WTC11 (cell line): ENCODE measurements around the gene NUB1.

ENCODE experiments used
- ATF1 ChIP-seq: sonication (generic); formaldehyde crosslinking; IDR thresholded peaks from 2 replicates; pipeline ENCODE4 v1.8.1; 2023; ENCODE audit warnings: mild to moderate bottlenecking, moderate library complexity, missing genetic modification reagents
- TEAD1 ChIP-seq: sonication (generic); formaldehyde crosslinking; IDR thresholded peaks from 2 replicates; pipeline ENCODE4 v1.8.0; 2022; ENCODE audit warnings: mild to moderate bottlenecking, missing genetic modification reagents
- TF ChIP-seq, protein P1 (sequence below): fragments of 200-600 bp; IDR thresholded peaks from 2 replicates; pipeline ENCODE4 v1.8.0; 2022; ENCODE audit warnings: antibody characterized with exemption

DNA sequence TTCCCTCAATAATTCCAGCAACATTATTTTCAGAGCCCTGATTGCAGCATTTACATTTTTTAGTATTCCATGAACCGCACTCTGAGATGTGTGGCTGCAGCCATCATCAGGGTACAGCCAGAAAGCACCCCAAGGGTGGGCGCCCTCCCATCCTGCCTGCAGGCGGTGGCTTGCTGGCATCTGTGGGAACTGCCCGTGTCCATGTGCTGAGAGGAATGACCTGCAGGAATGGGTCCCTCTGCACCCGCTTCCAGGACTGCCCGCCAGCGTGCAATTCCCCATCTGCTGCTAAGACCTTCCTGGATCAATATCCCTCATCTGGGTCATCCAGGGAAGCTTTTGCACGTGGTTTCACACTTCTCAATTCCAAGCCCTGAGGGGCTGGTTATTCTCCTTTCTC is 32.8 kb upstream of the NUB1 start:
- TF ChIP-seq ATF1 (CRISPR knock-in tag), result no peak
- TF ChIP-seq, protein P1, sequence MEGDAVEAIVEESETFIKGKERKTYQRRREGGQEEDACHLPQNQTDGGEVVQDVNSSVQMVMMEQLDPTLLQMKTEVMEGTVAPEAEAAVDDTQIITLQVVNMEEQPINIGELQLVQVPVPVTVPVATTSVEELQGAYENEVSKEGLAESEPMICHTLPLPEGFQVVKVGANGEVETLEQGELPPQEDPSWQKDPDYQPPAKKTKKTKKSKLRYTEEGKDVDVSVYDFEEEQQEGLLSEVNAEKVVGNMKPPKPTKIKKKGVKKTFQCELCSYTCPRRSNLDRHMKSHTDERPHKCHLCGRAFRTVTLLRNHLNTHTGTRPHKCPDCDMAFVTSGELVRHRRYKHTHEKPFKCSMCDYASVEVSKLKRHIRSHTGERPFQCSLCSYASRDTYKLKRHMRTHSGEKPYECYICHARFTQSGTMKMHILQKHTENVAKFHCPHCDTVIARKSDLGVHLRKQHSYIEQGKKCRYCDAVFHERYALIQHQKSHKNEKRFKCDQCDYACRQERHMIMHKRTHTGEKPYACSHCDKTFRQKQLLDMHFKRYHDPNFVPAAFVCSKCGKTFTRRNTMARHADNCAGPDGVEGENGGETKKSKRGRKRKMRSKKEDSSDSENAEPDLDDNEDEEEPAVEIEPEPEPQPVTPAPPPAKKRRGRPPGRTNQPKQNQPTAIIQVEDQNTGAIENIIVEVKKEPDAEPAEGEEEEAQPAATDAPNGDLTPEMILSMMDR, result no peak
- no peak for TF ChIP-seq TEAD1
